CD4-positive, alpha-beta T cell treated with Interferon gamma for 1 hour (primary cell): ENCODE results near the gene TERB1.

ENCODE experiments used
- DNase-seq: peaks from one replicate; pipeline ENCODE4 v3.0.0-alpha.2; 2020

The TERB1 gene

DNA sequence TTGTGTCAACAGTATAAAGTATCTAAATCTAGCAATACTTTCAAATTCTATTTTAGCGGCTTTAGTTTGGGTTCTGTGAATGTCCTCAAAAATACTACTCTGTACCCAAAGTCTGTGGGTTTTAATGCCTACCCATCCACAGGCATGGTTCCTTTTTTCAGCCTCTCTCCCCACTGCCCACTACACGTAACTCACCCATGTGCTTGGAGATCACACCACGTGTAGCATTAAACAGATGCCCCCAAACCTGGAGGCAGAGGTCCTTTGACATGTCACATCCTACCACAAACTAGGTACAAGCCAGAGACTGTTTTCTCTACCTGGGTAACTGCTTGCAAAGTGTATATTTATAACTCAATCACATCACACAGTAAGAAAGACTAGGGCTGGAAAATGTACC lies 55.3 kb downstream of the TERB1 start:
- no peak for DNase-seq

DNA sequence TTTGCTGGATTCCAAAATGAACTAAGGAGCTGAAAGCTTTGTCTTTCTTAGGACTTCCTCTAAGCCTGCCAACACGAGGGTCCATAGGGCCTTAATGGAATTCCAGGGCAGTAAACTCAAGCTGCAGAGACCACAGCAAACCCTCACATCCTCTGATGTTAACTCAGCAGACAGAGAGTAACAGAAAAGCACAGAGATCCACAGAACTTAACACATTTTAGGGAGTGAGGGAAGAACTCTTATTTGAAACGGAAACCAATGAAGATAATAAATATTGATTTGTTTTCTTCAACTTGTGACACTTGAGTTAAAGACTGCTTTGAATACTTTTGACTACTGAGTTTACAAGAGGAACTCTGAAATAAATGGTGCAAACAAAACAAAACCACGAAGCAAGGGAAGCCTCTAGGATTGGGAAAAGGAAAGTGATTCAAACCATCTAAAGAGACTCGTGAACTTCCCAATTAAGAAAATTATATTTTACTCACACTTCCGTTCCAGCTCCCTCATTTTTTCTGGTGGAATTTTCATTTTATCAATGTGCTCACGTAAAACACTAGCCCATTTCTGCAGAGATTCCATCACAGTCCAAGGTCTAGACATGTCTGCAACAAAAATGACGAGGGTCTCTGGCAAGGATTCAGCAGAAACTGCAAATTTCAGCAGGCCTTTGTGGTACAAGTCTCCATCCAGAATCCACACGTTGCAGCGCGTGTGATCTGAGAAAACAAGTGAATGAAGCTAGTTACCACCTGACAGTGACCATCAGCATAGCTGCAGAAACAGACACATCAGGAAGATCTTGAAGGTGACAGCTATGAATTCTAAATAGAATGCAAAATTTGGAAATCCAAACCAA lies 59.2 kb downstream of the TERB1 start:
- no peak for DNase-seq

DNA sequence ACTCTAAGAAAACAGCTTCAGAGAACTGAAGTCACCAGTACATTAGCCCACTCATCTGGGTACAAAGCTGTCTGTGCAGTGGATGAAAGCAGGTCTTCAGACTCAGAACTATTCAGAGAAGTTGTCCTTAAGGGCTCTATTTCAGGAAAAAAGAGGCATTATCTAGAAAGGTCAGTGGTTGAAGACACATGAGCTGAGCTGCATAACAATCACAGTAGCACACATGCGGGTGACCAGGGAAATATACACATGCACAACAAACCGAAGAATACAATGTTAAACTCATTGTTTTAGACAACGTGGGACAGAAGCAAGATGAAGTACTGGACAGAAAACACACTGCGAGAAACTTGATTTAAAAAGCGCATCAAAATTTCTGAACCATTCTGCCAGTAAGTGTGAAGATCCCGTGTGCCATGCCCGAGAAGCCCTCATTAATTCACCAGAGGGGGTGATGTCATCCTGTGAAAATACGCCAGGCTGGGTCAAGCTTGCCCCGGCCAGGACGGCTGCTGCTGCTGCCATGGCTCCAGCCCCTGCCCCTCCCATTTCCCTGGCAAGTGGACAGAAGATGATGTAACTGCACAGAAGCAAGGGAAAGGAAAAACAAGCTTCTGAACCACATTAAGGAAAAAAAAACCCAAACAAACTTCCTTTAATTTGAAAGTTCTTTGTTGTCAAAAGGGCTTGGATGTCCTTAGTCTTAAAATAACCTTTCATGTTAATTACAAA lies 60.0 kb downstream of the TERB1 start:
- no peak for DNase-seq

DNA sequence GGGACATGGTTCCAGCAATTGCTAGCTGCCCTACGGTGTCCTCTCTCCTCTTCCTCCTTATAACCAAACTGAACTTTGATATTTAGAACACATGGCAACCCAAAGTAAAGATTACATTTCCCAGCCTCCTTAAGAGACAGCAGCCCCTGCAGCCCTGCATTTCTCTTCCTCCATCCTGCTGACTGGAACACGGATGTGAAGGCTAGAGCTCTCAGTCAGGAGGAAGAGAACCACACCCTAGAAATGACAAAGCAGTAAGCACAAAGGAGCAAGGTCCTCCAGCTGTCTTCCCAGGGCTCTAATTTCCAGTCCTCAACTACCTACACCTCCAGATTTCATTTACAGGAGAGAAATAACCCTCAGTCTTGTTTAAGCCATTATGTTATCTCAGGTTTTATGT lies 60.9 kb downstream of the TERB1 start:
- no peak for DNase-seq

DNA sequence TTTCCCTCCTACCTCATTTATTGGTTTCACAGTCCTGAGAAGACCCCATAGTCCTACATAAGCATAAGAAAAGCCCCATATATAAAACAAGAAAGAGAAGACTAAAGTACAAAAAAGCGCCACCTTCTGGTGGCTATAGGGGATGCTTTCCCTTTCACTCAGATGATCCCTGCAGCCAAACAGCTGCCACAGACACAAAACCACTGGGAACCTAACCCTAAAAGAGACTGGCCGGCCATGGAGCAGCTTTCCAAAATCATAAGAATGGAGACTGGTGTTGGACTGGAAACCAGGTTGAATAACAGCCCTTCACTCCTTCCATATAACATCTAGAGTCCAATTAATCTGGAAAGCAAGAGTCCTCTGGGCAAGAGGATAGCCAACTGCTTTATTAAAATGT lies 61.4 kb downstream of the TERB1 start:
- DNase-seq, result no peak

DNA sequence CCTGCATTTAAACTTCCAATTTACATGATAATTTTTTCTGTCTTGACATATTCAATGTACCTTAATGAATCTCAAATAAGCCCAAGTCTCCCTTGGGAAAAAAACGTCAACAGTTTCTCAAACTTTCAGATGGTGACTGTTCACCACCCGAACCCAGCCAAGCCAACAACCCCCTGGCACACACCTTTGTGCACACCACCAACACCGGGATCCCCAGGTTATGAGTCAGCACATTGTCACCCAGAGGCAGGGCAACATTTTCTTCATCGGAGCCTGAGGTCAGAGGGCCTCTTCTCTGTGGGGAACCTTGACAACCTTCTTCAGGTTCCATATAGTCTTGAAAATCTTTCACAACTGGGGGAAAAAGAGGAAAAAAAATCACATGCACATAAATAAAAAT lies 65.5 kb downstream of the TERB1 start:
- no peak for DNase-seq

DNA sequence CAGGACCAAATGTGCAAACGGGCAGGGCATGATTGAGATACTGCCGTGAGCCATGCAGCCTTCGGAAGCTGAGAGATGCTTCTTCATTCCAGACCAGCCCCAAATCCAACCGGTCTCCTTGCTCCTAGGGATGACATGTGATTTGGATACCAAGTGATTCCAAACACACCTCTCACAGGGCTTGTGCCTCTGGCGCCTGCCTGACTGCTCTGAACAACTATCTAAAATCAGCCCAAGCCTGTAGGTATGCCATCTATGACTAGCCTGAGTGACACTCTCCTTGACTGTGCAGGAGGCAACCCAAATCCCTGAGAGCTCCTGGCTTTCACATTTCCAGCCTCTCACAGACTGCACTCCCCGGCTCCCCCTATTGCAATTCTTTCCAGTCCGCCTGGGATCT lies 70.3 kb downstream of the TERB1 start:
- no peak for DNase-seq

DNA sequence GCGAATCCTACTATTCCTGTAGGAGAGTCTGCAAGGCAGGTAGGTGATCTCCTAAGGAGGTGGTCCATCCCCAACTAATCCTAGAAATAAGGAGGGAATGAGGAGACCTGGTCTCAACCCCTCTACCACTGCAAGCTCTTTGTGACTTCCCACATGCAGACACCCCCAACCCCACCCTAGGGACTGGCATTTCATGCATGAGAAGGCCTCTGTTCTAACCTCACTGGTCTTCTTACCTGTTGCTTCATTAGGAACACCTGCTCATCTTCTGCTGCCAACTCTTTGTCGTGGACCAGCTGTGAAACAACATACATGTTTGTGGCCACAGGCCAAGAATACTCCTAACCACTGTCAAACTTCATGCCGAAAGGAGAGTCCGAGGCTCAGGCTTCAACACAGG lies 72.6 kb downstream of the TERB1 start:
- no peak for DNase-seq

DNA sequence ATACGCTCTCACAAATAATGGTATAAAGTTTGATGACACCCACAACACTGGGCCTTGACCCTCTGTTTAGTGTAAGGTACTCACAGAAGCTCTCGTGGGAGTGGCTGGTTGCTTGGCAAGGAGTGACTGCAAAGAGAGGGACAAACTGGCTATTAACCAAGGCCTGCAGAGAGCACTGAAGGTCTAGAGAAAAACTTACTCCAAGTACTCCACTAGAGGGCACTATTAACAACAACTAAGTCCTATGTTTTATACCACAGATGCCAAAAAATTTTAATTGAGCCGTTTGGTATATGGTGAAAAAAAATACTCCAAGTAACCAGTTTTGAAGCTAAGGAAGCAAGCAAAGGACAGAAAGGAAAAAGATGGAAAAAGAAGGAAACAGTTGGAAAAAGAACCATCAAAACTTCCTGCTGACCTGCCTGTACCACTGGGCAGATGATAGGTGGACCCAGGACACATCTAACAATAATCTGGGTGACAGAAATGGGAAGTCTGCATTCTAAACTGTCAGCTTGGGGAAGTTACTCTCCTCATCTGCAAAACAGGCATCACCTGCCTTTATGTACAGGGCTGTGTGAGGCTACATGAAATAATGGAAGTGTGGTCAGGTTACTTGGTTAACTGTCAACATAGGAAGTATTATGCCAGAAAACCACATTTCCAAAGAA lies 73.1 kb downstream of the TERB1 start:
- no peak for DNase-seq

DNA sequence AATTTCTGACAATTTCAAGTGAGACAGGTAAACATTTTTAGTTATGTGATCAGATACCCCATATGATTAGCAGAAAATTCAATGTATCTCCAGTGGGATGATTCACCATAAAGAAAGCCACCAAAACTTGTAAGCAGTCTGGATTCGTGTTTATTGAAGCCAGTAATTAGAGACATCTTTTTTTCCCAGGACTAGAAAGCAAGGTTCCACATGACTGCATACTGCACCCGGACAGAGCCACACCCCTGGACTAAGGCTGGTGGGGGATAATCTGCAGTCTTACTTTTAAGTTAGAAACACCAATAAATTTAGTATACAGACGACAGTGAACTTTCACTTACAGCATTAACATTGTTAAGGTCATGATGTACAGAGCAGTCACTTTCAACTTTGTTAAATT lies 80.6 kb downstream of the TERB1 start:
- DNase-seq, result no peak

DNA sequence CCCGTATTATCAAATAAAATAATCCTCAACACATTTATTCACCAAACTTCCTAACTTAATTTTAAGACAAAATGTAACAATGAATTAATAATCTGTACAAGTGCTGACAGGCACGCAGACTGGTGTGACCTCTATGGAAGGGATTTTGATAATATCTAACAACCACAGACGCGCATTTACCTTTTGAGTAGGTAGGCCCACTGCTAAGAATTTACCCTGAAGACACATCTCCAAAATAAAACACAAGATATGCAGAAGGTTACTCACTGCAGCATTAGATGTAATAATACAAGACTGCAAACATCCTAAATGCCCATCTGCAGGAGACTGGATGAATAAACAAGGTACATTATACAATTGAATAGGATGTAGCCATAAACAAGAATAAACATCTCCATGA lies 82.1 kb downstream of the TERB1 start:
- no peak for DNase-seq

DNA sequence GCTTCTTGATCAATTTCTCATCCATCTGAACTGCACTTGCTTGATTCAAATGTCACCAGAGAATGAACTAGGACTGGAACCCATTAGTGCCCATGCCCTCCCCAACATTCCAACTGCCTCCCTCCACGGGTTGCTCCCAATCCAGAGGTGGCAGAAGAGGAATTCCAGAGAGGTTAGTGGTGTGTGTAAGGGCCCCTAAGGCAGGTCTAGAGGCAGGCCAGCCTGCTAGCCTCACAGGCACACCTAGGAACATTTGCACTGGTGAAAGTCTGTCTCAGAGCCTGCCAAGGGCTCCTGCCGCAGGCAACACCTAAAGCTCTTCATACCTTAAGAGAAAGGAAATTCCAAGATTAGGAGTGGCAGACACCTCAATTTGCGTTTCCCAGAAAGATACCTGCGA lies 83.6 kb downstream of the TERB1 start:
- DNase-seq, result no peak

DNA sequence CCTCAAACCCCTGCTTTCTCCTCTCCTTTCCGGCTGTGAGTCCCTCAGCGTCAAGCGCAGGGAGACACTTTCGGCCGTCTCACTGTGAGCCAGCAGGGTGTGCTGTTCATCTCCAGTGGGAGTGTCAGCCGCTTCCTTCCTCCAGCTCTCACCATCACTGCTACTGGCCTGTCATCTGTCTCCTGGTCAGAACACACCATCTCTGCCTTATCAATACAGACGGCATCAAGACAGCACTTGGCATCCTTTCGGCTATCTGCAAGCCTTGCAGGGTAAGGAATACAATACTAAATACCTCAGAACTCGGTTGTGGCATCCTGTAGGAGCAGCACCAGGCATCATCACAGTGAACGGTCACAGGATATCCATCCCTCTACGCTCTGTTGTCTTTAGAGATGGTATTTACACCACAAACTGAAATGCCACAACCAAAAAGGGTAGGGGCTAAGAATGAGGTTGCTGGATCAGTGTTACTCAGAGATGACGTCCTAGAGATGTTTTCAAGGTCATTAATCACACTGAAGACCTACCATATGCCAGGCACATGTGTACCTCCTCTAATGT lies 84.2 kb downstream of the TERB1 start:
- DNase-seq, result peak; percentile 9

DNA sequence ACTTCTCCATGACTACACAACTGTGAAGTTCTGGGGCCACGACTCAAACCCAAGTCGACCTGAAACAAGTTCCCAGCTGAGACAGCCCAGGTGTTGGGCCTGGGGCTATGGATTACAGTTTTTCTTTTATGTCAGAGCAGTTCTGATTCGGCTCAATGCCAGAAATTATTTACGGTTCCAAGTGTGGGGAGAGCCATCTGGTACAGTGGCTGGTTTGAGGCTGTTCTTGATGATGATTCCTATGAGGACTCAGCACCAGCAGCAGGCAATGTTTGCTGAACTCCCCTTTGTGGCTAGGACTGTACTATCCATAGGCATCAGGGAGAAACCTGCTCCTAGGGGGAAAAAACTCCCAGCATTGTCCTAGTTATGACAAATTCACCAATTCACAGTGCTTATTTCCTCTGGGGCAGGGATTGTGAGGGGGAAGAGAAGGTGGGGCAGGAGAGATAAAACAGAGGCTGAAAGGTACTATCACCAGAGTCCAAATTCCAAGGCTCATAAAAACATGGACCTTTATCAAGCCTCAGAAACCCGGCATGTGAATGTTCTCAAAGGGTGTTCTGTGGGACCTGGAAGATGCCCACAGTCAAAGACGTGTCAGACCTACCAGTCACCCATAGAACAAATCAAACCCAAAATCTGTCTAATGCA lies 86.6 kb downstream of the TERB1 start:
- DNase-seq, result no peak

DNA sequence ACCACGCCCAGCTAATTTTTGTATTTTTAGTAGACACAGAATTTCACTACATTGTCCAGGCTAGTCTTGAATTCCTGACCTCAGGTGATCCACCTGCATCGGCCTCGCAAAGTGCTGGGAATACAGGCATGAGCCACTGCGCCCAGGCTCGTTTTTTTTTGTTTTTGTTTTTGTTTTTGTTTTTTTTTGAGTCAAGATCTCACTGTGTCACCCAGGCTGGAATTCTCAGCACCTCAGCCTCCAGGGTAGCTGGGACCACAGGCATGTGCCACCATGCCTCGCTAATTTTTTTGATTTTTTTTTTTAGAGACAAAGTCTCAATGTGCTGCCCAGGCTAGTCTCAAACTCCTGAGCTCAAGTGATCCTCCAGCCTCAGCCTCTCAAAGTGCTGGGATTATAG lies 87.3 kb downstream of the TERB1 start:
- DNase-seq, result no peak

DNA sequence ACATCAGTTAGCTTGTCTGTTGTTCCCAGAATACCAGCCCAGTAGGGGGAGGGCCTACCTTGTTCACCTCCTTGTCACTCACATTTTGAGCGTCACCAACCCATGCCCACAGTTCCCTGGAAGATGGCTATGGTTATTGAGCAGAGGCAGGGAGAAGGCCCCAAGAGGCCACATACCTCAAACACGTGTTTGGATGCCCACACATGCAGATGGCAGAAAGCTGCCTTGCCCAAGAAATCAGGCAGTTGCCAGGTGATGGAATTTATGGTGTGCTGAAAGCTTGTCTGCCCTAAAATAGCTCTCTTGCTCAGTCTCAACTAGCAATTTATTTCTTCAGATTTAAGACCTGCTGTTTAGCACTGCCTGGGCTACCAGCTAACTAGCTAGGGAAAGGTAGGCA lies 88.3 kb downstream of the TERB1 start:
- DNase-seq, result no peak

DNA sequence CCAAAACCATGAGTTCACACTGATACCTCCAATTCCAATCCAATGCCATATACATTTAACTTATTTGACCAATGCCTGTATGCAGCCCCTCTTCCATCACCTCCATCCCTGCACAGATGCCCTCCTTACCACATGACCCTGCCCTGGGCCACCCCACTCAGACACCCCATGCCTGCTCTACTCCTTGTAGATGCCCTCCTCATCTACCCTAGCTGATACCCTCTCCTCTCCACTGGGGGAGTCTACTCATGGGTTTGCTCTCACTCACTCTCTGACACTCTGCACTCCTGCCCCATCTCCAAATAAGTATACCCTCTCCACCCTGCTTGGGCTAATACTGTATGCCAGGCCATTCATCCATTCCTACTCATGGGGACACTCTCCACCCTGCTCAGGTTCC lies 88.9 kb downstream of the TERB1 start:
- no peak for DNase-seq

DNA sequence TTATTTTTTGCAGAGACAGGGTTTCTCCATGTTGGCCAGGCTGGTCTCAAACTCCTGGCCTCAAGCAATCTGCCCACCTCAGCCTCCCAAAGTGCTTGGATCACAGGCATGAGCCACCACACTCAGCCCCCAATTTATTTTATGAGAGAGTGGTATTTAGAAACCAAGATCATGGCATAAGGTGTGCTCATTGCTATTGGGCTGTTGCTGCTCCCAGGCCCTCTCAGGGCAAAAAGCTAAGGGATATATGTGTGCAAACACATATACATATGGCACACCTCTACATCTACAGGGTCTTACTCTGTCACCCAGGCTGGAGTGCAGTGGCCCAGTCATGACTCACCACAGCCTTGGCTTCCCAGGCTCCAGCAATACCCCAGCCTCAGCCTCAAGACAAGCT lies 89.8 kb downstream of the TERB1 start:
- DNase-seq, result no peak

DNA sequence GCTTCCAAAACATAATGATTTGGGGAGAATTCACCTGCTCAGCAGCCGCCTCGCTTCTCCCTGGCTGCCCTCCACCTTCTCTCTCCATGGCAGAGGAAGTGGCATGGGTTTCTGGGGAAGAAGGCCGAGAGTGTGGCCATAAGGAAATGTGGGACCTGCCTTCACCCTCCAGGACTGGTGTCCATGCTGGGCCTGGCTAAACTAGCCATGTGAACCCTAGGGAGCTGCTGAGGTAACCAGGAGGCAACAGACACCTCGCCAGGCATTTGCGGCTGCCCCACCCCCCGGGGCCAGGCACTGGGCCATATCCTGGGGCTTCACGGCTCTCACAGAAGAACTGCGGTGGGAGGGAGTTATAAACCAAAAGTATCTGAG lies 94.9 kb downstream of the TERB1 start:
- no peak for DNase-seq

DNA sequence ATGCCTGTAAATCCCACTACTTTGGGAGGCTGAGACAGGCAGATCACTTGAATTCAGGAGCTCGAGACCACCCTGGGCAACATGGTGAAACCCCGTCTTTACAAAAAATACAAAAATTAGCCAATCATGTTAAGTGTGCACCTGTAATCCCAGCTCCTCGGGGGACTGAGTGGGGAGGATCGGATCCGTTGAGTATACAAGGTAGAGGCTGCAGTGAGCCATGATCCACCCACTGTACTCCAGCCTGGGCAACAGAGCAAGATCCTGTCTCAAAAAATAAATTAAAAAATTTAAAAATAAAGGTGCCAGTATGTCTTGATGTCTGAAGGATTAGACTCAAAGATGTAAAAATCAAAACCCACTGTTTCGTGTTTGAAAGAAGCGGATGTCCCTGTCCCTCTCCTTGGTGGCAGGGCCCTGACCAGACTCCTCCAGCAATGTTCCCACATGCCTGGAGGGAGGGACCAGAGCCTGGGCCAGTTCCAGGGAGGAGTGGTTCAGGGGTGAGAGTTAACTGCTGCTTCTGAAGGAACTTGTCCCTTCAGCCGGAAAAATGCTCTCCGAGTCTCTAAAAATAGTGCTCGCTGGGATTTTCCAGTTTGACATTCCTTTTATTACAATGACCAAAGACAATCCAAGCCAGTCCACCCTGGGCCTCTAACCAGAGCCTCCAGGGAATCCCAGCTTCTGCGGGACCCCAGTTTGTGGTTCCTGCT lies 95.4 kb downstream of the TERB1 start:
- DNase-seq, result no peak
